IPS-11a (cell line): ENCODE measurements around the gene SEPHS2.

ENCODE experiments used
- H3K4me3 ChIP-seq: one replicate; pipeline ENCODE4 v1.5.1; 2013; ENCODE audit warnings: low read depth, low read length, control low read depth

The SEPHS2 gene

GRCh38 chr16:30399435-30400186, 46.1 kb downstream of the SEPHS2 start:
- peak overlapping the region; percentile 47 for H3K4me3 ChIP-seq

- no peak overlapping the region for H3K4me3 ChIP-seq
Measured at GRCh38 chr16:30398661-30399434, 46.8 kb downstream of the SEPHS2 start.

- H3K4me3 ChIP-seq, result no peak overlapping the region
Measured at GRCh38 chr16:30397776-30398660, 47.7 kb downstream of the SEPHS2 start.

GRCh38 chr16:30397056-30397455, 48.6 kb downstream of the SEPHS2 start:
- no peak overlapping the region for H3K4me3 ChIP-seq

- H3K4me3 ChIP-seq, result peak overlapping the region; percentile 86
Measured at GRCh38 chr16:30396627-30397026, 49.0 kb downstream of the SEPHS2 start.

GRCh38 chr16:30395992-30396585, 49.6 kb downstream of the SEPHS2 start:
- H3K4me3 ChIP-seq, result peak overlapping the region; percentile 86

GRCh38 chr16:30395155-30395991, 50.3 kb downstream of the SEPHS2 start, which contains the start of gene ZNF48:
TSS of gene ZNF48 (plus strand) at chr16:30395420. CDS start at chr16:30395795, 375 bp downstream.
- H3K4me3 ChIP-seq, result peak within 1 kb of the TSS; percentile 86

- H3K4me3 ChIP-seq, result peak overlapping the region; percentile 86
Measured at GRCh38 chr16:30394592-30395154, 51.0 kb downstream of the SEPHS2 start.
